GM21576 (cell line): ENCODE results near the gene CCL24.
"Not testable (repeated sequence)": the region's sequence is repeated elsewhere in the genome, so short reads cannot be mapped to it uniquely, and the experiment has no call there.

Experiments used
- ATAC-seq: cut with Tn5 transposase; IDR thresholded peaks from one replicate; pipeline ENCODE4 v1.9.1; 2021; ENCODE audit warnings: mild to moderate bottlenecking, moderate library complexity; ENCODE audit not compliant: unreplicated experiment

Gene CCL24

GRCh38 chr7:75788154-75788847, 25.3 kb downstream of the CCL24 start:
- not testable (repeated sequence) for ATAC-seq

- ATAC-seq: not testable (repeated sequence)
Observed at GRCh38 chr7:75783058-75783457, 30.5 kb downstream of the CCL24 start.

GRCh38 chr7:75780647-75781273, 32.8 kb downstream of the CCL24 start:
- not testable (repeated sequence) for ATAC-seq

- ATAC-seq: not testable (repeated sequence)
Observed at GRCh38 chr7:75779516-75779915, 34.1 kb downstream of the CCL24 start.

- not testable (repeated sequence) for ATAC-seq
Observed at GRCh38 chr7:75779035-75779434, 34.6 kb downstream of the CCL24 start.

- ATAC-seq: no peak
Observed at GRCh38 chr7:75776295-75776971, 37.2 kb downstream of the CCL24 start.

- ATAC-seq: not testable (repeated sequence)
Observed at GRCh38 chr7:75773958-75774357, 39.6 kb downstream of the CCL24 start.

GRCh38 chr7:75772081-75773077, 41.2 kb downstream of the CCL24 start, which contains the start of gene CCL26:
TSS of gene CCL26 (minus strand) at chr7:75772211. CDS start at chr7:75772176, 35 bp downstream.
- no peak for ATAC-seq

- no peak for ATAC-seq
Observed at GRCh38 chr7:75771224-75771623, 42.4 kb downstream of the CCL24 start.

- ATAC-seq: peak; percentile 53
Observed at GRCh38 chr7:75762350-75762917, 51.2 kb downstream of the CCL24 start.

GRCh38 chr7:75761801-75762200, 51.8 kb downstream of the CCL24 start:
- ATAC-seq: not testable (repeated sequence)
